H1 (cell line): Measurements from ENCODE around the gene PXDN. TPM values are rescaled to one million over a fixed set of nuclear protein-coding genes. Genes with fewer than 3 reads are reported as not detected.

Experiments
- CTCF ChIA-PET: fragments of 300-600 bp; sonication (Branson Sonifier 250); formaldehyde crosslinking; loops from one replicate; lab custom pipeline; 2021; ENCODE audit not compliant: partially characterized antibody; lab: Charles Lee
- POLR2A ChIA-PET: fragments of 300-600 bp; sonication (Branson Sonifier 250); formaldehyde crosslinking; loops from one replicate; lab custom pipeline; 2021; ENCODE audit warnings: inconsistent platforms; ENCODE audit not compliant: partially characterized antibody; lab: Charles Lee
- DNase-seq, 2 experiments: peaks; one replicate each; pipeline versions ENCODE4 v3.0.0 to v3.0.0-alpha.2; 2010 to 2022; ENCODE audit warnings: low spot score in 2 of 2, low read depth in 1 of 2, mixed read lengths in 1 of 2
- FAIRE-seq: peaks from 2 replicates; lab custom pipeline; 2011; peaks lifted over from hg19 to GRCh38; lab: Jason Lieb, UNC
- H2AFZ ChIP-seq: 2 replicates; pipeline ENCODE4 v1.8.1; 2012; ENCODE audit warnings: low read length, inconsistent platforms
- H2AK5ac ChIP-seq: 2 replicates; pipeline ENCODE4 v1.6.1; 2013; ENCODE audit warnings: low read depth, low read length
- H2BK120ac ChIP-seq: replicated peaks from 2 replicates; pipeline ENCODE3; 2013; ENCODE audit warnings: low read depth, low read length, inconsistent platforms
- H2BK12ac ChIP-seq: 2 replicates; pipeline ENCODE4 v1.6.1; 2013; ENCODE audit warnings: low read depth, low read length
- H2BK15ac ChIP-seq: 2 replicates; pipeline ENCODE4 v1.6.1; 2013; ENCODE audit warnings: low read length
- H2BK20ac ChIP-seq: 2 replicates; pipeline ENCODE4 v1.6.1; 2013; ENCODE audit warnings: low read length
- H2BK5ac ChIP-seq: 2 replicates; pipeline ENCODE4 v1.6.1; 2013; ENCODE audit warnings: low read depth, low read length
- H3K14ac ChIP-seq: 2 replicates; pipeline ENCODE4 v1.6.1; 2013; ENCODE audit warnings: inconsistent platforms; ENCODE audit not compliant: insufficient read length
- H3K18ac ChIP-seq: 2 replicates; pipeline ENCODE4 v1.6.1; 2013; ENCODE audit warnings: low read length; ENCODE audit errors: extremely low read depth
- H3K23ac ChIP-seq: 2 replicates; pipeline ENCODE4 v1.6.1; 2013; ENCODE audit warnings: inconsistent platforms; ENCODE audit not compliant: insufficient read length
- H3K23me2 ChIP-seq: 2 replicates; pipeline ENCODE4 v1.6.1; 2013; ENCODE audit warnings: low read depth, low read length
- H3K27ac ChIP-seq: 2 replicates; pipeline ENCODE4 v1.6.1; 2011; ENCODE audit warnings: low read depth, low read length, inconsistent platforms
- H3K27me3 ChIP-seq, 4 experiments: replicated peaks in 1 of 4; 1 replicate in 1 of 4; 2 replicates in 3 of 4; pipeline versions ENCODE4 v1.6.1 to v1.8.1; 2011 to 2013; ENCODE audit warnings: low read length in 3 of 4, mild to moderate bottlenecking in 3 of 4, inconsistent platforms in 2 of 4, mixed read lengths in 2 of 4, moderate library complexity in 1 of 4; ENCODE audit not compliant: control insufficient read depth in 3 of 4, insufficient read depth in 3 of 4; ENCODE audit errors: extremely low read depth in 1 of 4
- H3K36me3 ChIP-seq, 4 experiments: 2 replicates each; pipeline versions ENCODE4 v1.6.1 to v1.8.1; 2011 to 2013; ENCODE audit warnings: mild to moderate bottlenecking in 4 of 4, low read length in 3 of 4, moderate library complexity in 2 of 4, control low read depth in 1 of 4, inconsistent platforms in 1 of 4; ENCODE audit not compliant: insufficient read depth in 4 of 4, control insufficient read depth in 2 of 4
- H3K4ac ChIP-seq: replicated peaks from 2 replicates; pipeline ENCODE3; 2013; ENCODE audit warnings: low read length, low read depth, mixed read lengths, inconsistent platforms; ENCODE audit not compliant: insufficient read length
- H3K4me1 ChIP-seq, 4 experiments: replicated peaks in 1 of 4; 1 replicate in 1 of 4; 2 replicates in 3 of 4; pipeline versions ENCODE4 v1.6.1 to v1.8.1; 2011 to 2013; ENCODE audit warnings: low read length in 3 of 4, inconsistent platforms in 2 of 4, mixed read lengths in 1 of 4; ENCODE audit not compliant: insufficient read depth in 4 of 4, control insufficient read depth in 3 of 4
- H3K4me2 ChIP-seq, 2 experiments: 2 replicates each; pipeline versions ENCODE4 v1.6.1 to v1.8.1; 2011 to 2013; ENCODE audit warnings: low read depth in 2 of 2, low read length in 2 of 2, control low read depth in 1 of 2, inconsistent platforms in 1 of 2, mild to moderate bottlenecking in 1 of 2; ENCODE audit not compliant: insufficient read depth in 1 of 2
- H3K4me3 ChIP-seq, 4 experiments: fragments of 200-600, 300-600 bp in 1 of 4; sonication (generic), shearing (Covaris generic), sonication (Bioruptor Twin) in 1 of 4; 2 replicates each; pipeline versions ENCODE4 v1.5.1 to v1.8.1; 2011 to 2016; ENCODE audit warnings: low read length in 4 of 4, low read depth in 3 of 4, control low read depth in 2 of 4, inconsistent platforms in 2 of 4, mild to moderate bottlenecking in 2 of 4, mixed read lengths in 1 of 4, moderate library complexity in 1 of 4; ENCODE audit not compliant: insufficient read depth in 2 of 4; ENCODE audit errors: extremely low read depth in 1 of 4
- H3K56ac ChIP-seq: replicated peaks from 2 replicates; pipeline ENCODE3; 2013; ENCODE audit warnings: low read depth, mild to moderate bottlenecking, mixed read lengths, low read length, inconsistent platforms; ENCODE audit not compliant: insufficient read length
- H3K79me1 ChIP-seq: 2 replicates; pipeline ENCODE4 v1.6.1; 2013; ENCODE audit warnings: low read depth, low read length, control low read depth
- H3K79me2 ChIP-seq, 2 experiments: 2 replicates each; pipeline versions ENCODE4 v1.6.1 to v1.8.1; 2012 to 2013; ENCODE audit warnings: low read length in 2 of 2, mild to moderate bottlenecking in 2 of 2, inconsistent platforms in 1 of 2; ENCODE audit not compliant: insufficient read depth in 2 of 2, control insufficient read depth in 1 of 2
- H3K9ac ChIP-seq, 4 experiments: replicated peaks in 1 of 4; 1 replicate in 1 of 4; 2 replicates in 3 of 4; pipeline versions ENCODE4 v1.6.1 to v1.8.1; 2011 to 2013; ENCODE audit warnings: low read depth in 3 of 4, low read length in 3 of 4, control low read depth in 2 of 4, mild to moderate bottlenecking in 2 of 4, moderate library complexity in 2 of 4, inconsistent platforms in 1 of 4; ENCODE audit errors: extremely low read depth in 1 of 4
- H3K9me3 ChIP-seq, 2 experiments: 2 replicates each; pipeline versions ENCODE4 v1.6.1 to v1.8.1; 2012 to 2013; ENCODE audit warnings: mild to moderate bottlenecking in 2 of 2, moderate library complexity in 2 of 2, control low read depth in 1 of 2, inconsistent platforms in 1 of 2, low read depth in 1 of 2, low read length in 1 of 2, mixed read lengths in 1 of 2; ENCODE audit not compliant: insufficient read depth in 2 of 2
- H4K20me1 ChIP-seq, 2 experiments: replicated peaks in 1 of 2; 2 replicates each; pipeline versions ENCODE3 to v1.8.1; 2011 to 2013; ENCODE audit warnings: inconsistent platforms in 2 of 2, low read length in 2 of 2, mild to moderate bottlenecking in 1 of 2; ENCODE audit not compliant: insufficient read depth in 2 of 2, control insufficient read depth in 1 of 2
- H4K5ac ChIP-seq: 2 replicates; pipeline ENCODE4 v1.6.1; 2013; ENCODE audit warnings: low read length, low read depth, mixed read lengths, inconsistent platforms; ENCODE audit not compliant: insufficient read length
- H4K8ac ChIP-seq: 2 replicates; pipeline ENCODE4 v1.8.0; 2013; ENCODE audit warnings: mild to moderate bottlenecking, moderate library complexity, low read length, inconsistent platforms; ENCODE audit not compliant: insufficient read depth; ENCODE audit errors: extremely low read depth
- H4K91ac ChIP-seq: replicated peaks from 2 replicates; pipeline ENCODE3; 2013; ENCODE audit warnings: low read length, mixed read lengths, inconsistent platforms; ENCODE audit not compliant: insufficient read length
- ATF3 ChIP-seq: IDR thresholded peaks from 2 replicates; pipeline ENCODE4 v1.6.1; 2011; ENCODE audit warnings: low read depth, mild to moderate bottlenecking, low read length; ENCODE audit not compliant: insufficient read depth
- BACH1 ChIP-seq: IDR thresholded peaks from 2 replicates; pipeline ENCODE4 v1.6.1; 2012; ENCODE audit warnings: low read length, improper control_type of control experiment
- E2F6 ChIP-seq: IDR thresholded peaks from 2 replicates; pipeline ENCODE4 v1.6.1; 2012; ENCODE audit warnings: inconsistent platforms
- JUND ChIP-seq: IDR thresholded peaks from 2 replicates; pipeline ENCODE4 v1.6.1; 2011; ENCODE audit warnings: mild to moderate bottlenecking, improper control_type of control experiment, low read length
- KDM5A ChIP-seq: fragments of 200-600 bp; IDR thresholded peaks from 2 replicates; pipeline ENCODE4 v1.7.1; 2012; ENCODE audit warnings: mild to moderate bottlenecking, low read length, inconsistent platforms, mixed read lengths
- SP4 ChIP-seq: IDR thresholded peaks from 2 replicates; pipeline ENCODE4 v1.6.1; 2012; ENCODE audit warnings: low read length, inconsistent platforms
- SRF ChIP-seq: IDR thresholded peaks from 2 replicates; pipeline ENCODE4 v1.6.1; 2011; ENCODE audit warnings: mild to moderate bottlenecking, low read depth, low read length, moderate library complexity
- TAF1 ChIP-seq: IDR thresholded peaks from 2 replicates; pipeline ENCODE4 v1.6.1; 2011; ENCODE audit warnings: mild to moderate bottlenecking, low read depth, low read length
- TEAD4 ChIP-seq: IDR thresholded peaks from 2 replicates; pipeline ENCODE4 v1.6.1; 2012; ENCODE audit warnings: low read depth, low read length, inconsistent platforms, mixed read lengths
- USF2 ChIP-seq: IDR thresholded peaks from 2 replicates; pipeline ENCODE4 v1.6.1; 2011; ENCODE audit warnings: low read length, improper control_type of control experiment
- WGBS, 2 experiments: shearing (Covaris generic) in 1 of 2; methylation state at CpG; one replicate each; pipeline versions ENCODE4 v1.1.6 to v1.1.7; 2013 to 2015; ENCODE audit warnings: low lambda C conversion rate in 2 of 2, mixed read lengths in 2 of 2, inconsistent platforms in 1 of 2, low coverage in 1 of 2, missing lambda C conversion rate in 1 of 2; ENCODE audit not compliant: insufficient replicate concordance in 2 of 2, insufficient coverage in 1 of 2, insufficient read length in 1 of 2; ENCODE audit errors: extremely low coverage in 1 of 2, missing lambda C conversion rate in 1 of 2; 5-methylcytosine and 5-hydroxymethylcytosine counted together
- polyA plus RNA-seq, 7 experiments: library from polyadenylated mRNA; depleted of rRNA in 3 of 7; stranded (reverse) in 5 of 7; unstranded in 2 of 7; fragments of >200 nt in 5 of 7; fragments of 200-250 nt in 2 of 7; gene quantifications; 1 replicate in 5 of 7; 2 replicates in 1 of 7; 4 replicates in 1 of 7; pipeline versions ENCODE4 v1.2.1 to v1.2.3, GENCODE V29; 2011 to 2013; ENCODE audit warnings: missing spikeins in 2 of 7, mixed read lengths in 2 of 7
- total RNA-seq: library from RNA; stranded (reverse); fragmentation: NEBNext Ultra II Directional; extraction: Animal tissue kit (Norgen Biotek cat#: 25700); gene quantifications from 2 replicates; pipeline ENCODE4 v1.2.1, GENCODE V29; 2021

PXDN gene
- total and polyA plus RNA-seq, 2 of the 8 experiments (the other 6 are each of a cell fraction or from before 2014, with no cell fraction given), result 104 to 141 TPM

- WGBS, 2 experiments, result 84% methylated on average over 14 of the region's 14 CpGs; no CpG with 5 or more reads in 1 of the 2 experiments
- peaks cover 0 to 3% (median 0%) of the 10 kb centered on the region in 4 experiments; a peak in 2 of 8 replicates for H3K36me3 ChIP-seq
- FAIRE-seq (no peak), DNase-seq (no peak)
- no peak overlapping the region for H4K8ac ChIP-seq
- H3K4ac ChIP-seq, result no peak overlapping the region
- H3K4me2 ChIP-seq, result no peak overlapping the region
- peaks cover 11% of the 10 kb centered on the region; the same call in 1 of the 2 replicates for H3K23me2 ChIP-seq
- peaks cover 0 to 5% of the 10 kb centered on the region in 2 experiments for H4K20me1 ChIP-seq
- peaks cover 4% of the 10 kb centered on the region for H3K79me1 ChIP-seq
- H3K23ac ChIP-seq, result no peak overlapping the region
- H3K9me3 ChIP-seq, result no peaks in the 10 kb centered on the region
- peak overlapping the region; percentile 16 for H4K91ac ChIP-seq
- no peak overlapping the region; the same call in 1 of the 2 replicates for H2BK12ac ChIP-seq
- 0 out of 2 replicates have a peak overlapping the region, but pooled peaks have one; percentile 37 for H2BK15ac ChIP-seq
- H3K9ac ChIP-seq, result no peak overlapping the region
- H3K56ac ChIP-seq, result no peak overlapping the region
- H2BK20ac ChIP-seq, result no peak overlapping the region
- ChIA-PET POLR2A (interaction anchor here (1.1 to 3.3 kb wide), 8 partner anchors 8 to 145 kb away, joined by 3 to 28 read pairs (median 6); no protein-coding TSS in a partner anchor), CTCF (interaction anchor here (0.7 to 2.9 kb wide), 10 partner anchors 10 to 393 kb away, joined by 3 to 18 read pairs (median 4); no protein-coding TSS in a partner anchor)
- no peak overlapping the region for H3K14ac ChIP-seq
- H3K4me3 ChIP-seq, result no peak overlapping the region
- H2BK120ac ChIP-seq, result no peak overlapping the region
- no peaks in the 10 kb centered on the region for H3K27me3 ChIP-seq
- H2BK5ac ChIP-seq, result peak overlapping the region; percentile 71; the same call in 1 of the 2 replicates
- no peak for TF ChIP-seq TAF1
- no peak for TF ChIP-seq TEAD4
- TF ChIP-seq ATF3, result no peak
- no peak for TF ChIP-seq E2F6
- no peak for TF ChIP-seq SRF
- TF ChIP-seq SP4, result no peak
- no peak for TF ChIP-seq KDM5A
- no peak for TF ChIP-seq JUND
- no peak for TF ChIP-seq USF2
- TF ChIP-seq BACH1, result no peak
- peaks cover 0 to 9% (median 5%) of the 10 kb centered on the region in 4 experiments; a peak in 4 of 7 replicates for H3K4me1 ChIP-seq
- H3K18ac ChIP-seq, result peak overlapping the region; percentile 66; the same call in 1 of the 2 replicates
- H2AK5ac ChIP-seq, result no peak overlapping the region
- H3K79me2 ChIP-seq, result no peaks in the 10 kb centered on the region
- H2AFZ ChIP-seq, result no peak overlapping the region
- no peak overlapping the region for H3K27ac ChIP-seq
- no peak overlapping the region for H4K5ac ChIP-seq
These were observed 138.3 kb downstream of the PXDN start for GRCh38 chr2:1606046-1606400.
